HG03025 (cell line): ENCODE results near the gene MPL.
A peak's percentile ranks its signal among the peaks of the same experiment; 100 is the strongest.

Experiments used
- ATAC-seq: cut with Tn5 transposase; IDR thresholded peaks from one replicate; pipeline ENCODE4 v1.9.1; 2021; ENCODE audit warnings: mild to moderate bottlenecking, moderate library complexity; ENCODE audit not compliant: unreplicated experiment, low FRiP score

The MPL gene

DNA sequence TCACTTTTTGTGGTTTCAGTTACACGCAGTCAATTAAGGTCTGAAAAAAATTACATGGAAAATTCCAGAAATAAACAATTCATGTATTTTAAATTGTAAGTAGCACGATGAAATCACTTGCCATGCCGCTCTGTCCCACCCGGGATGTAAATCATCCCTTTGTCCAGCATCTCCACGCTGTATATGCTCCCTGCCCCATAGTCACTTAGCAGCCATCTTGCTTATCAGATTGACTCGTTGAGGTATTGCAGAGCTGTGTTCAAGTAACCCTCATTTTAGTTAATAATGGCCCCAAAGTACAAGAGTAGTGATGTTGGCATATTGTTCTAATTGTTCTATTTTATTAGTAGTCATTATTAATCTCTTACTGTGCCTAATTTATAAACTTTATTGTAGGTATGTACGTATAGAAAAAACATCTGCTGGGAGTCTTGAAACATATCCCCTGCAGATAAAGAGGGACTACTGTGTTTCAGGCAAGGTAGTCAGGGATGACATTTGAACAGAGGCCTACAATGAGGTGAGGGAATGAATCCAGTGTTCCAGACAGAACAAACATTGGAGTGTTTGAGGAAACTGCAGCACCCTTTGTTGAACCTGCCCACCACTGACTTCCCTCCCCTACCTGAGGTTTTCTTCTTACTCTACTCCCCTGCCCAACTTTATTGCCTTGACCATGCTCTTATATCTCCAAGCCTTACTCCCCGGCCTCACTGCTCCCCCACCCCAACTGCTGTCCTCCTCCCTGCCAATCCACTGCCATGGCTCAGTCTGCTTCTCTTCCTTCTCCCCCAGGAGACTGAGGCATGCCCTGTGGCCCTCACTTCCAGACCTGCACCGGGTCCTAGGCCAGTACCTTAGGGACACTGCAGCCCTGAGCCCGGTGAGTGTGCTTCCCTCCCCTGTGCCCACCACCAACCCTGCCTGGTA, 14.1 kb downstream of the MPL start:
- no peak for ATAC-seq

DNA sequence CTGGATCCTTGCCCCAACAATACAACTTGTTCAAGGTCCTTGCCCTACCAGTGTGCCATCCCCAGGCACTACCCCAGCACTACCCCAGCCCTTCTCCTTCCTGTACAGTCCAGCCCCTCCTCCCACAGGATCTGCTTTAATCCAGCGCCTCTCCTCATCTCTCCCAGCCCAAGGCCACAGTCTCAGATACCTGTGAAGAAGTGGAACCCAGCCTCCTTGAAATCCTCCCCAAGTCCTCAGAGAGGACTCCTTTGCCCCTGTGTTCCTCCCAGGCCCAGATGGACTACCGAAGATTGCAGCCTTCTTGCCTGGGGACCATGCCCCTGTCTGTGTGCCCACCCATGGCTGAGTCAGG, 14.7 kb downstream of the MPL start:
- no peak for ATAC-seq

- no peak for ATAC-seq
These were observed 15.3 kb downstream of the MPL start for GRCh38 chr1:43352881-43353280.

GRCh38 chr1:43354471-43354870, 16.9 kb downstream of the MPL start:
- no peak for ATAC-seq

- no peak for ATAC-seq
These were observed 17.3 kb downstream of the MPL start for GRCh38 chr1:43354936-43355335.

DNA sequence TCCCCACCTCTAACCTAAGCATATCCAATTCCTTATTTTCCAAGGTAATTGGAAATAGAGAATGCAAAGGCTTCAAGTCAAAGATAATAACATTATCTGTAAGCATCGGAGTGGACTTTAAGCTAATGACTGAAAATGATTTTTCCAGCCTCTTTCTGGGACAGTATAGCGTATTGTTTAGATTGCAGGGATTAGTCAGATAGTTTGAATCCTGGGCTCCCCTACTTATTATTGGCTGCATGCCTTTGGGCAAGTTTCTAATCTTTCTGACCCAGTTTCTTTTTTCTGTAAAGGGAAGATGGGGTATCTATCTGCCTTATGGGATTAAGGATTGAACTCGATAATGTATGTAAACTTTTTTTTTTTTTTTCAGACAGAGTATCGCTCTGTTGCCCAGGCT, 19.6 kb downstream of the MPL start:
- no peak for ATAC-seq

DNA sequence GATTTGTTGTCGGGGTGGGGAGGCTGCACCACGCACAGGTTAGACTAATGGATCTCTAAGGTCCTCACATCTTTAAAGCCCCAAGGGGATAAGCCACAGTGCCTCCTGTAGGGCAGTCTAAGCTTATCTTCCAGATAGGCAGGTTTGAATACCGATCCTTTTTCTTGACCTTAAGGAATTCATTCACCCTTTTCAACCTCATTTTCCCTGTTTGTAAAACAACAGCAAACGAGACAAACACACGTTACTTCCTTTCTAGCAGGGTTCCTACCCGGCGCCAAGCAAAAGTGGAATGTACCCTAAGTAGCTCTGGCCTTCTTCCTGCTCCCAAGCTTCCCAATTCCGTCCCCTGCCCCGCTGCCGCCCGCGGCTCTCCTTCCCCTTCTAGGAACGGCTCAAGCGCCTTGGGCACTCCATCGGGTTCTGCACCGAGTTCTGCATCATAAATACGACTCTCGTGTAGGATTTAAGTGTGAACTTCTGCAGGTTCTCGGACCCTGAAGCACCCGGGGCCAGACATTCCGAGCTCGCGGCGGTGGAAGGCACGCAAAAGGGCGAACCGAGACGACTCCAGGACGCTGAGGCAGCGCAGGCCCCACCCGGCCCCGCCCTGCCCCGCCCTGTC, 20.6 kb downstream of the MPL start:
- no peak for ATAC-seq

DNA sequence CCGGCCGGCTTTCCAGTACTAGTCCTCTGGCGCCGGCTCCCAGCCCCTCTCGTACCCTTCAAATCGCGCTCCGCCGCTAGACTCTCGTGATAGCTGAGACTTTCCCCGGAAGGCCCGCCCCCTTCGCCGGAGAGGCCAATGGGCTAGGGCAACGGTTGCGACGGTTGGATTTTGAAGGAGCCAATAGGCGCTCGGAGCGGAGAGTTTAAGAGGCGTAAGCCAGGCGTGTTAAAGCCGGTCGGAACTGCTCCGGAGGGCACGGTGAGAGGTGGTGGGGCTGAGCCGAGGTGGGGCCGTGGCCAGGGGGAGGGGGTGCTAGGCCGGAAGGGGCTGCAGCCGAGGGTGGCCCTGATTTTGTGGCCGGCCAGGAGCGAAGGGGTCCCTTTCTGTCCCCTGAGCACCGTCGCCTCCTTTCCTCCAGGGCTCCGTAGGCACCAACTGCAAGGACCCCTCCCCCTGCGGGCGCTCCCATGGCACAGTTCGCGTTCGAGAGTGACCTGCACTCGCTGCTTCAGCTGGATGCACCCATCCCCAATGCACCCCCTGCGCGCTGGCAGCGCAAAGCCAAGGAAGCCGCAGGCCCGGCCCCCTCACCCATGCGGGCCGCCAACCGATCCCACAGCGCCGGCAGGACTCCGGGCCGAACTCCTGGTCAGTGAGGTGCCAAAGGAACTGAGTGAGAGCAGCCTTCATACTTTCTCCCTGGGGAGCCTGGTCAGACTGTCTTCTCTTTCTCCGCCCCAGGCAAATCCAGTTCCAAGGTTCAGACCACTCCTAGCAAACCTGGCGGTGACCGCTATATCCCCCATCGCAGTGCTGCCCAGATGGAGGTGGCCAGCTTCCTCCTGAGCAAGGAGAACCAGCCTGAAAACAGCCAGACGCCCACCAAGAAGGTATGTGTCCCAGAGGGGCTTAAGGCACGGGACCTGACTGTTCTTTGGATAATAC, 21.4 kb downstream of the MPL start, which contains the start of gene CDC20:
Gene CDC20 (plus strand): TSS at position 236 of the 948 bp plus-strand sequence. CDS start 235 bp downstream, at position 471.
- peak; percentile 86 for ATAC-seq

DNA sequence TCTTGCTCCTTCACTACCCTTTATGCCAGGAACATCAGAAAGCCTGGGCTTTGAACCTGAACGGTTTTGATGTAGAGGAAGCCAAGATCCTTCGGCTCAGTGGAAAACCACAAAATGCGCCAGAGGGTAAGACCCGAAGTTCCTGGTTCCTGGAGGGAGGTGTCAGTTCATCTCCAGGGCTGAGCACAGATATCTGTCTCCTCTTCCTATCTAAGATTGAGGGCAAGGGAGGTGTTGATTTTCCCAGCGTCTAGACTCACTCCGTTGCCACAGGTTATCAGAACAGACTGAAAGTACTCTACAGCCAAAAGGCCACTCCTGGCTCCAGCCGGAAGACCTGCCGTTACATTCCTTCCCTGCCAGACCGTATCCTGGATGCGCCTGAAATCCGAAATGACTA, 22.1 kb downstream of the MPL start:
- no peak for ATAC-seq

DNA sequence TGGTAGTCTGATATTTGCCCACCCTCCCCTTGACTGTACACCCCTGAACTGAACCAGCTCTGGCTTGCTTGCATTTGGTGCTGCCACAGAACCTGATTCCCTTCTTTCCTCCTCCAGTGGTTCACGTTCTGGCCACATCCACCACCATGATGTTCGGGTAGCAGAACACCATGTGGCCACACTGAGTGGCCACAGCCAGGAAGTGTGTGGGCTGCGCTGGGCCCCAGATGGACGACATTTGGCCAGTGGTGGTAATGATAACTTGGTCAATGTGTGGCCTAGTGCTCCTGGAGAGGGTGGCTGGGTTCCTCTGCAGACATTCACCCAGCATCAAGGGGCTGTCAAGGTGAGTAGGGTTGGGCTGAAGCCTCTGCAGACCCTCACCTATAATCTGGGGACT, 23.0 kb downstream of the MPL start:
- ATAC-seq: no peak

DNA sequence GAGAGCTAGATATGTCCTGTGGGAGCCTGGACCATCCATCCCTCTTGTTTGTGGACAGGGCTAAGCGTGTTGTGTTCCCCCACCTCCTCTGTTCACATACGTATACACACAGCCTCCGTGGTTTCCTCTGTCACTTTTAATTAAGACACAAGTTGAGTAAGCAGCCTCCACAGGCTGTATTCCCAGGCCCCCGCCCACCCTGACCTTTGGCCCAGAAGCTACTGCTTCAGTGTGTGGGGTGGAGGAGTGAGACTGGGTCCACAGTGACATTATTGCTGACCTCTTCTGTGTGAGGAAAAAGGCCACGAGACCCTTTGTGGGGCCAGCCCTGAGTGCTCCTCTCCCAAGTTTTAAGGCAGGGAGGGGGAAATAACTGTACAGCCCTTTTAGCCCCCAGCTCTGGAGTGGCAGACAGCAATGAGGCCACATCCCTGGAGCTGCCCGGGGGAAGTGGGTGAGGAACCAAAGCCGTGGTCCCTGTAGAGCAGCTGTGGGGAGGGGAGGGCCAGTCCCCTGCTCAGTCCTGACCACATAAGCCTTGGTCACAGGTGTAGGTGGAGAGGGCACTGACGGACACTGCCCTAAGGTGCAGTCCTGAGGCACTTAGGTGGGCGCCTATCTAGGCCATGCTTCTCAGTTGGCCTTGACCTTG, 25.8 kb downstream of the MPL start:
- ATAC-seq: no peak

GRCh38 chr1:43363935-43364525, 26.4 kb downstream of the MPL start:
- ATAC-seq: no peak

DNA sequence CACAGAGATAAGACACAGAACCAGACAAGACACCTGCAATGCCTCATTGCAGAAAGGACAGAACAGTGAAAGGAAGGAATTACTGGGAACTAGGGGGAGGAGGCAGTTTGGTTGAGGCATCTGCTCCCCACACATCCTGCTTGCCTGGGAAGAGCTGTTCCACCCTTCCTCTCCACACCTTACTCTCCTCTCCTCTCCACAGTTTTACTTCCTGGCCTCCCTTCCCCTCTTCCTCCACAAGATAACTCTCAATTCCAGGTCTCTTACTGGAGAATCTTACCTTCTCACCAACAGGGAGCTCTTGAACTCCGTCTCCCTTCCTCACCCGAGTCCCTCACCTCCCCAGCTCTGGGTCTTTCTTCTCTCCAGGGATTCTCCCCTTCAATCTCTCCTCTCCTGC, 28.1 kb downstream of the MPL start:
- ATAC-seq: no peak

DNA sequence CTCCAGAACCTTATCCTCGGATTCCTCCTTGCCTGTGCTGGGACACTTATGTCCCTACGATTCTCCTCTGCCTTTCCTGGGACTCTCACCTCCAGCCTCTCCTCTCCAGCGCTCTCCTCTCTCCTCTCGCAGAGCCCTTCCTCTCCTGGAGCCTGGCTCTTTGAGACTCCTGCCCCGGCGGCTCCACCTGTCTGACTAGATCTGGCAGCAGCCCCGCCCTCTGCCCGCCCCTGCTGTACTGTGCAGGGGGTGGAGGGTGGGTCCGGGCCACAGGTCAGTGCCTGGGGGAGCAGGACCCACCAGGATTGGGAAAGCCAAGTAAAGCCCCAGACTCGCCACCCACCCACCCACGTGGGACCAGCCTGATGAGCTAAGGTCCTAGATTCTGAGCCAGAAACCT, 28.6 kb downstream of the MPL start:
- ATAC-seq: no peak

DNA sequence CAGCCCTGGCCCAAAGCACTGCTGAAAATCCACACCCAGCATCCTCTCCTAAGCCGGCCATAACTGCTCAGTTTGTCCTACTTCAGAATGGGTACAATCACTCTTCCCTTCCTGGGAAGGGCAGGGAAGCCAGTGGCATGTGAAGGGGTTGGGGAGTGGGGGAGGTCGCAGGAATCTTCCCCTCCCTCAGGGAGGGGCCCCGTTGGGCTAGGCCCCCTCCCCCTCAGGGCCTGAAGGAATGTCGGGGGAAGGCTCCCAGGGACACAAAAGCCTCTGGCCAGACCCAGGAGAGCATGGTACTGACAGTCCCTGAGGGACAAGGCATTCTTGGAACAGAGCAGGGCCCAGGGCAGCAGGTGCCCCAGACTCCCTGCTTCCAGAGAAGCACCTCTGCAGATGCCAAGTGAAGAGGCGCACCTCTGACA, 29.0 kb downstream of the MPL start:
- no peak for ATAC-seq

DNA sequence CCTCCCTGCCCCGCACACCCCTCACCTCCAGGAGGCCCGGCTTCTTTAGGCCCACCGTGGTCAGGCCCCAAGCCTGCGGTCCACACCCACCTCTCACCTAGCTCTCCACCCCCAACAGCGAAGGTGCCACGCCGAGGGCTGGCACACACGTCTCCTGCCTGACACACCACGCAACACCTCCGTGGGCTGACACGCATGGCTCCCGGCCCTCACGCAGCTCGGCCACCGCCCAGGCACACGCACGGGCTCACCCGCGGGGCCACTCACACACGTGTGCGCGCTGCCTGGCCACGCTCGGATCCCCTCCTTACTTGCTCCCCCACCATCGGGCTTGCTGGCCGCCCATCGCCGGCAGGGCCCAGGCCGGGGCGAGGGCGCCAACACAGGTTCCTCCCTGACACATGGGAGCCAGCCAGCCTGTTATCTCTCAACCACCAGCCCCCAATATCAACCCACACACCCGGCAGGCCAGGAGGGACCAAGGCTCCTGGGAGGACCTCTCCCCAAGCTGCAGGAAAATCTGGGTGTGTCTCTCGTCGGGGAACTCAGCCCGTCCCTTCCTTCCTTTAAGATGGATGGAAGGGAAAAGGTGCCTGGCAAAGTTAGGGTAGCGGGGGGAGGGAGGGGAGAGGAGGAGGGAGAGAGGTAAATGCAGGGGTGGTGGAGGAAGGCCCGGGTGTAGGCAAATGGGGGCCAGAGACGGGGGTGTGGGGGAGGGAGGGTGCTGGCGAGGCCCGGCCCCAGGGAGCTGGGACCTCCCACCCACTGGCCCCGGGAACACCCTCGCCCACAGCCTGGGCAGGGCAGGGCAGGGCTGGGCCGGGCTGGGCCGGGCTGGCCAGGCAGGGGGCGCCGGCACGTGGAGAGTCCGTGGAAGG, 29.6 kb downstream of the MPL start:
- ATAC-seq: peak; percentile 39

DNA sequence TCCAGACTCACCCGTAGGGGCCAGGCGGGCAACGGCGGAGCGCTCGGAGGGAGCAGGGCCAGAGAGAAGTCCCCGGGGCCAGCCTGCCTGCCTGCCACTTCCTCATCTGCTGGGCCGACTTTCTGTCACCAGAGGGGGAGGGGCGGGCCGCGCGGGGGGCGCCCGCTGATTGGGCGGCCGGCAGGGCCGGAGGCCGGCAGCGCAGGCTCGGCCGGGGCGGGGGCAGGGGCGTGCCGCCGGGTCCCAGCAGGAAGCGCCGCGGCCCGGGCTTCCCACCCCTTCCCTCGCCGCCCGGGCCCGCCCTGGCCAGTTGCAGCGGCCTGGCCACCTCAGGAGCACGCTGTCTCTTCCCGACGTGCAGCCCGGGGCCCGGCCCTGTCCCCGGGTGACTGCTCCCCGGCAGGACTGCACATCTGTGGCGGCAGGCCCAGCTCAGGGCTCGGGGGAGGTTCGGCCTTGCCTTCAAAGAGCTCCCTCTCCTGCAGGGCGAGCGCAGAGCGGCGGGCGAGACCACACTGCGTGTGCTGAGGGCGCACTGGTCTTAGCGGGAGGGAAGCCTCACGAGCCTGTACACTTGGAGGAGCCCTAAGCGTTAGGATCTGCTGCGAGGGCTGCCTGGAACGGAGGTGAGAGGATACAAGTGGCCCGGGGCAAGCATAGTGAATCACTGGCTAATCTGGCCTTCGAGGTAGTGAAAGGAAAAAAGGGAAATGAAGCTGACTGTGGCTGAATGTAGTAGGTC, 30.5 kb downstream of the MPL start, which contains the start of gene ELOVL1:
Gene ELOVL1 (minus strand): TSS at position 108 of the 742 bp plus-strand sequence. CDS start 2,402 bp downstream, outside the sequence.
- ATAC-seq: peak; percentile 76

- ATAC-seq: no peak
These were observed 31.0 kb downstream of the MPL start for GRCh38 chr1:43368646-43369020.
